ENCODE measurements around the gene BRAF. TPM values are rescaled to one million over a fixed set of nuclear protein-coding genes. Genes with fewer than 3 reads are reported as not detected.

Gene BRAF
- total RNA-seq, 4 donors from 2014 or later = 34.0 to 50.7 (median 36.8) TPM

DNA sequence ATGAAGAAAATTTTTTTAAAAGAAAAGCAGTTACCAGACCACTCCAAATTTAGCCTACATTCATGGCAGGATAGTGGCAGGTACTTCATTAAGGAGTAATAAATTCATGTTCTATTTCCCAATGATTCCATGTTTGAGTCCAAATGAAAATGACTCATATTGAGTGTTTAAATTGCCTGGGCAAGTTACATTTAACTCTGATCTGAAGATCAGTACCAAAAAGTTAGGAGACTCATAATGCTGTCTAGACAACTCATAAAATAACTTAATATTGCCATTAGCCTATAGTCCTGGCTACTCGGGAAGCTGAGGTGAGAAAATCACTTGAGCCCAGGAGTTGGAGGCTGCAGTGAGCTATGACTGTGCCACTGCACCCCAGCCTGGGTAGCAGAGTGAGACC, 13.0 kb downstream of the BRAF start:
- 38% methylated on average over 1 of the region's 1 CpG for WGBS
- TF ChIP-seq POLR2AphosphoS5 (IDR thresholded peaks at IDR 0.05) (no peak), EP300 (IDR thresholded peaks at IDR 0.05) (no peak), POLR2A (IDR thresholded peaks at IDR 0.05; ENCODE audit: low read depth) (no peak)
- TF ChIP-seq, protein P1, sequence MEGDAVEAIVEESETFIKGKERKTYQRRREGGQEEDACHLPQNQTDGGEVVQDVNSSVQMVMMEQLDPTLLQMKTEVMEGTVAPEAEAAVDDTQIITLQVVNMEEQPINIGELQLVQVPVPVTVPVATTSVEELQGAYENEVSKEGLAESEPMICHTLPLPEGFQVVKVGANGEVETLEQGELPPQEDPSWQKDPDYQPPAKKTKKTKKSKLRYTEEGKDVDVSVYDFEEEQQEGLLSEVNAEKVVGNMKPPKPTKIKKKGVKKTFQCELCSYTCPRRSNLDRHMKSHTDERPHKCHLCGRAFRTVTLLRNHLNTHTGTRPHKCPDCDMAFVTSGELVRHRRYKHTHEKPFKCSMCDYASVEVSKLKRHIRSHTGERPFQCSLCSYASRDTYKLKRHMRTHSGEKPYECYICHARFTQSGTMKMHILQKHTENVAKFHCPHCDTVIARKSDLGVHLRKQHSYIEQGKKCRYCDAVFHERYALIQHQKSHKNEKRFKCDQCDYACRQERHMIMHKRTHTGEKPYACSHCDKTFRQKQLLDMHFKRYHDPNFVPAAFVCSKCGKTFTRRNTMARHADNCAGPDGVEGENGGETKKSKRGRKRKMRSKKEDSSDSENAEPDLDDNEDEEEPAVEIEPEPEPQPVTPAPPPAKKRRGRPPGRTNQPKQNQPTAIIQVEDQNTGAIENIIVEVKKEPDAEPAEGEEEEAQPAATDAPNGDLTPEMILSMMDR (IDR thresholded peaks at IDR 0.05) = no peak
- H3K4me1 ChIP-seq = peaks cover 3 to 51% (median 31%) of the 10 kb centered on the region in 4 donors
- H3K36me3 ChIP-seq = no peaks in the 10 kb centered on the region
- no peak for DNase-seq (ENCODE audit: extremely low spot score)
- intact Hi-C loops (cut with DNase I) = no loop called here
- no peak overlapping the region for H3K27ac ChIP-seq (replicated peaks in 1 of 4)
- H3K9me3 ChIP-seq = no peaks in the 10 kb centered on the region
- no peak overlapping the region for H3K4me3 ChIP-seq
- no peaks in the 10 kb centered on the region for H3K27me3 ChIP-seq

DNA sequence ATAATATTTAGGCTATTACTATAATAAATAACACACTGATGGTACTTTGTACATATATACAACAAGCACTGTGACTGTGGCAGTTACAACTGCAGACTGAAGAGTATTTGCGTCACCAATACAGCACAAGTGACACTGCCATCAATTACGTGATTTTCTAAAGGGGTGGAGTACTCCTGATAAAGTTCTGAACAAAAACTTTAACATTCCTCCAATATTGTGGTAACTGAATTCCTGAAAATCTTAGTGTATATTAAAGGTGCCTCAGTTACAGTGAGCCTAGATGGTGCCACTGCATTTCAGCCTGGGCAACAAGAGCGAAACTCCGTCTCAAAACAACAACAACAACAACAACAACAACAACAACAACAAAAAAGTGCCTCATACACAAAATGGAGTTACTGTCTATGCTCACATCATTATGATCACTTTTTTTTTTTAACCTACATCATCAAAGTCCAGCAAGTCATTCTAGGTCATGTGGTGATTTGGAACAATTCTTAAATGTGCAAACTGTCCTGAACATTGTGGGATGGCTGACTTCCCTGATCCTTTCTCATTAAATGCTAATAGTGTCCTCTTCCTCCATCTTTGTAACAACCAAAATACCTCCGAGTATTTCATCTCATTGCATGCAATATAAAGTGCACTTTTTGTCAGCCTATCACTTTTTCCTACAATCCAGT, 15.1 kb downstream of the BRAF start:
- Histone ChIP-seq H3K27me3 (no peaks in the 10 kb centered on the region), H3K4me1 (peaks cover 3 to 44% (median 25%) of the 10 kb centered on the region in 4 donors), H3K9me3 (no peaks in the 10 kb centered on the region), H3K36me3 (no peaks in the 10 kb centered on the region), H3K27ac (replicated peaks in 1 of 4) (no peak overlapping the region), H3K4me3 (no peak overlapping the region)
- no peak for DNase-seq (ENCODE audit: extremely low spot score)
- 88% methylated on average over 5 of the region's 5 CpGs for WGBS
- intact Hi-C loops (cut with DNase I) = no loop called here
- TF ChIP-seq EP300 (IDR thresholded peaks at IDR 0.05) = no peak
- TF ChIP-seq, protein P1 (IDR thresholded peaks at IDR 0.05) = no peak
- TF ChIP-seq POLR2AphosphoS5 (IDR thresholded peaks at IDR 0.05) = no peak
- TF ChIP-seq POLR2A (IDR thresholded peaks at IDR 0.05; ENCODE audit: low read depth) = no peak

DNA sequence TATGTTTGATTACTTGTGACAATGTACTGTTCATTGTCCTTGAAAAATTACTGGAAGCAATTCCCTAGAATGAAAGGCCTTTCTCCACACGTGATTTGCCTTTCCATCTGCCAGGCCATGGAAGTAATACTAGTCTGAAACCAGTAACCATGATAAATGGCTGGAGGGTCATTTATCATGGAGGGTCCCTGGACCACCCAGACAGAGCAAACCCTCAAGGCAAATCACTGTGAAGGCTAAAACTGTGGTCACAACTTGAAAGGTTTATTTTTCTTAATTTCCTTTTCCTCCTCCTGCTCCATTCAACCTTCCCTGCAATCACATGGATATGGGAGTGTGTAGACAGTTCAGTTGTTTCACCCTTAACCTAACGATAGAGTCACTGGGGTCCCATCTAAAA, 16.4 kb downstream of the BRAF start:
- H3K27ac ChIP-seq (replicated peaks in 1 of 4) = no peak overlapping the region
- intact Hi-C loops (cut with DNase I) = no loop called here
- no peaks in the 10 kb centered on the region for H3K9me3 ChIP-seq
- H3K4me1 ChIP-seq = peaks cover 0 to 35% (median 16%) of the 10 kb centered on the region in 4 donors
- no peaks in the 10 kb centered on the region for H3K27me3 ChIP-seq
- H3K4me3 ChIP-seq = no peak overlapping the region
- WGBS = 66% methylated on average over 2 of the region's 2 CpGs
- no peak for DNase-seq (ENCODE audit: extremely low spot score)
- no peaks in the 10 kb centered on the region for H3K36me3 ChIP-seq
- TF ChIP-seq POLR2AphosphoS5 (IDR thresholded peaks at IDR 0.05) (no peak), EP300 (IDR thresholded peaks at IDR 0.05) (no peak), POLR2A (IDR thresholded peaks at IDR 0.05; ENCODE audit: low read depth) (no peak)
- TF ChIP-seq, protein P1 (IDR thresholded peaks at IDR 0.05) = no peak

DNA sequence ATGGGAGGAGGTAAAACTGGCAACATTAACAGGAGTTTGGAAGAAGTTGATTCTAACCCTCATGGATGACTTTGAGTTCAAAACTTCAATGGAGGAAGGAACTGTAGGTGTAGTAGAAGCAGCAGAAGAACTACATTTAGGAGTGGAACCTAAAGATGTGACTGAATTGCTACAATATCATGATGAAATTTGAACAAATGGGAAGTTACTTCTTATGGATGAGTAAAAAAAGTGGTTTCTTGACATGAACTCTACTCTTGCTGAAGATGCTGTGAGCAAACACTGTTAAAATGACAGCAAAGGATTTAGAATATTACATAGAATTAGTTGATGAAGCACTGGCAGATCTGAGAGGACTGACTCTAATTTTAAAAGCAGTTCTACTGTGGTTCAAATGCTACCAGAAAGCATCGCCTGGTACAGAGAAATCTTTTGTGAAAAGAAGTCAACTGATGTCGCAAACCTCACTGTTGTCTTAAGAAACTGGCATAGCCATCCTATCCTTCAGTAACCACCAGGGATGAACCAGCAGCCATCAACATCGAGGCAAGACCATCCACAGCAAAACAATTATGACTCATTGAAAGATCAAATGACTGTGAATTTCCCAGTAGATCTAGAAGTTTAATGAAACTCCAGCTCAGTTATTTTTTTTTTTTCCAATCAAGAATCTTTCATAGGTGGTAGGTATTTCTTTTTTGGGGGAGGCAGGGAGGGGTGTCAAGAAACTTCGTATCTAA, 20.8 kb downstream of the BRAF start:
- Histone ChIP-seq H3K9me3 (no peaks in the 10 kb centered on the region), H3K36me3 (no peaks in the 10 kb centered on the region), H3K27ac (replicated peaks in 1 of 4) (no peak overlapping the region), H3K4me3 (no peak overlapping the region), H3K4me1 (peaks cover 12 to 20% (median 17%) of the 10 kb centered on the region in 4 donors), H3K27me3 (no peaks in the 10 kb centered on the region)
- intact Hi-C loops (cut with DNase I) = no loop called here
- no peak for DNase-seq (ENCODE audit: extremely low spot score)
- TF ChIP-seq, protein P1 (IDR thresholded peaks at IDR 0.05) = no peak
- no peak for TF ChIP-seq POLR2A (IDR thresholded peaks at IDR 0.05; ENCODE audit: low read depth)
- no peak for TF ChIP-seq POLR2AphosphoS5 (IDR thresholded peaks at IDR 0.05)
- no peak for TF ChIP-seq EP300 (IDR thresholded peaks at IDR 0.05)
- 94% methylated on average over 4 of the region's 4 CpGs for WGBS
